SK-N-SH treated with all-trans-retinoic acid at 6 μM for 48 hours (cell line): ENCODE data around the gene ACKR3.
A peak's percentile ranks its signal among the peaks of the same experiment; 100 is the strongest.

Experiments used
- ARNTL ChIP-seq: fragments of 450-650 bp; formaldehyde crosslinking; IDR thresholded peaks from 2 replicates; pipeline ENCODE4 v1.5.0; 2020; ENCODE audit warnings: low read depth, mild to moderate bottlenecking, moderate library complexity, borderline replicate concordance
- BACH2 ChIP-seq: fragments of 250-450 bp; sonication (Bioruptor Pico); IDR thresholded peaks from 2 replicates; pipeline ENCODE4 v1.9.0; 2021; ENCODE audit warnings: mild to moderate bottlenecking, borderline replicate concordance
- CREB5 ChIP-seq: fragments of 250-450 bp; sonication (Bioruptor Pico); IDR thresholded peaks from 2 replicates; pipeline ENCODE4 v1.5.1; 2020; ENCODE audit warnings: low read depth, mild to moderate bottlenecking, moderate library complexity
- CSRNP3 ChIP-seq: fragments of 250-450 bp; sonication (Bioruptor Pico); IDR thresholded peaks from 2 replicates; pipeline ENCODE4 v1.5.1; 2021; ENCODE audit warnings: mild to moderate bottlenecking, moderate library complexity
- GLIS3 ChIP-seq: fragments of 250-450 bp; sonication (Bioruptor Pico); IDR thresholded peaks from 2 replicates; pipeline ENCODE4 v1.5.0; 2020; ENCODE audit warnings: mild to moderate bottlenecking, moderate library complexity
- OSR1 ChIP-seq: fragments of 250-450 bp; sonication (Bioruptor Pico); IDR thresholded peaks from 2 replicates; pipeline ENCODE4 v1.8.0; 2022; ENCODE audit warnings: moderate library complexity, mild to moderate bottlenecking, inconsistent platforms
- PATZ1 ChIP-seq: fragments of 250-450 bp; sonication (Bioruptor Pico); IDR thresholded peaks from 2 replicates; pipeline ENCODE4 v1.8.0; 2020; ENCODE audit warnings: mild to moderate bottlenecking, moderate library complexity, borderline replicate concordance
- PPARA ChIP-seq: fragments of 250-450 bp; sonication (Bioruptor Pico); IDR thresholded peaks from 2 replicates; pipeline ENCODE4 v1.5.0; 2020; ENCODE audit warnings: mild to moderate bottlenecking, borderline replicate concordance
- RARB ChIP-seq: fragments of 250-450 bp; sonication (Bioruptor Pico); IDR thresholded peaks from 2 replicates; pipeline ENCODE4 v1.8.0; 2021; ENCODE audit warnings: mild to moderate bottlenecking, moderate library complexity
- TCF4 ChIP-seq: fragments of 250-450 bp; sonication (Bioruptor Pico); IDR thresholded peaks from 2 replicates; pipeline ENCODE4 v1.8.0; 2021; ENCODE audit warnings: mild to moderate bottlenecking, moderate library complexity, borderline replicate concordance
- TOX ChIP-seq: fragments of 250-450 bp; sonication (Bioruptor Pico); IDR thresholded peaks from 2 replicates; pipeline ENCODE4 v1.8.0; 2021; ENCODE audit warnings: mild to moderate bottlenecking, moderate library complexity, borderline replicate concordance
- TSHZ2 ChIP-seq: fragments of 250-450 bp; sonication (Bioruptor Pico); IDR thresholded peaks from 2 replicates; pipeline ENCODE4 v1.5.0; 2020; ENCODE audit warnings: mild to moderate bottlenecking, moderate library complexity
- ZFP30 ChIP-seq: fragments of 450-650 bp; formaldehyde crosslinking; IDR thresholded peaks from 2 replicates; pipeline ENCODE4 v1.5.0; 2022; ENCODE audit warnings: mild to moderate bottlenecking, moderate library complexity
- ZNF70 ChIP-seq: fragments of 450-650 bp; formaldehyde crosslinking; IDR thresholded peaks from 2 replicates; pipeline ENCODE4 v1.5.0; 2020; ENCODE audit warnings: mild to moderate bottlenecking, moderate library complexity

- TF ChIP-seq ARNTL (CRISPR knock-in tag) (no peak), PATZ1 (no peak), CREB5 (CRISPR knock-in tag) (no peak), TCF4 (CRISPR knock-in tag) (peak; percentile 79), GLIS3 (CRISPR knock-in tag) (no peak), RARB (no peak), ZFP30 (CRISPR knock-in tag) (no peak), ZNF70 (CRISPR knock-in tag) (no peak), BACH2 (CRISPR knock-in tag) (no peak), PPARA (CRISPR knock-in tag) (no peak), TSHZ2 (CRISPR knock-in tag) (no peak), CSRNP3 (CRISPR knock-in tag) (no peak), TOX (no peak), OSR1 (no peak)
Measured at GRCh38 chr2:236608188-236608525, 38.5 kb downstream of the ACKR3 start.
